IPS-NIHi11 (cell line): ENCODE measurements around the gene FRMD7.

Source experiments
- DNase-seq: peaks from one replicate; pipeline ENCODE4 v3.0.0; 2012; ENCODE audit warnings: mixed read lengths, low spot score

The FRMD7 gene

GRCh38 chrX:132031867-132032266 lies 96.0 kb downstream of the FRMD7 start:
- no peak for DNase-seq

GRCh38 chrX:132030264-132030663 lies 97.6 kb downstream of the FRMD7 start:
- DNase-seq: no peak
